MM.1S (cell line): ENCODE results near the gene KIF24.

ENCODE experiments used
- DNase-seq: peaks from one replicate; pipeline ENCODE4 v3.0.0-alpha.2; 2015
- H2AFZ ChIP-seq: fragments of 300-600 bp; sonication (generic); 2 replicates; pipeline ENCODE4 v1.6.0; 2016; ENCODE audit warnings: antibody characterized with exemption, low read length
- H3F3A ChIP-seq: fragments of 300-600 bp; sonication (generic); 2 replicates; pipeline ENCODE4 v1.6.1; 2016; ENCODE audit warnings: mild to moderate bottlenecking, antibody characterized with exemption, low read length, moderate library complexity, mixed read lengths; ENCODE audit not compliant: insufficient read depth
- H3K27ac ChIP-seq: fragments of 300-600 bp; sonication (generic); 2 replicates; pipeline ENCODE4 v1.5.1; 2016; ENCODE audit warnings: mild to moderate bottlenecking, low read length
- H3K27me3 ChIP-seq: fragments of 300-600 bp; sonication (generic); replicated peaks from 2 replicates; pipeline ENCODE4 v1.6.0; 2016; ENCODE audit warnings: low read length; ENCODE audit not compliant: insufficient read depth
- H3K36me3 ChIP-seq: fragments of 300-600 bp; sonication (generic); replicated peaks from 2 replicates; pipeline ENCODE4 v1.6.1; 2016; ENCODE audit warnings: mild to moderate bottlenecking, low read length, mixed read lengths; ENCODE audit not compliant: insufficient read depth
- H3K4me1 ChIP-seq: fragments of 300-600 bp; sonication (generic); 2 replicates; pipeline ENCODE4 v1.6.1; 2016; ENCODE audit warnings: low read length, mixed read lengths
- H3K4me2 ChIP-seq: fragments of 300-600 bp; sonication (generic); 2 replicates; pipeline ENCODE4 v1.6.0; 2016; ENCODE audit warnings: low read depth, low read length
- H3K4me3 ChIP-seq: fragments of 300-600 bp; sonication (generic); 2 replicates; pipeline ENCODE4 v1.5.1; 2016; ENCODE audit warnings: low read length, mixed read lengths
- H3K79me2 ChIP-seq: fragments of 300-600 bp; sonication (generic); 2 replicates; pipeline ENCODE4 v1.6.1; 2016; ENCODE audit warnings: mixed run types, low read length, mixed read lengths
- H3K9ac ChIP-seq: fragments of 300-600 bp; sonication (generic); 2 replicates; pipeline ENCODE4 v1.6.1; 2016; ENCODE audit warnings: low read length, mixed read lengths
- H3K9me2 ChIP-seq: fragments of 300-600 bp; sonication (generic); replicated peaks from 2 replicates; pipeline ENCODE4 v1.6.1; 2016; ENCODE audit warnings: mild to moderate bottlenecking, low read length, mixed read lengths; ENCODE audit not compliant: insufficient read depth
- H3K9me3 ChIP-seq: fragments of 300-600 bp; sonication (generic); replicated peaks from 2 replicates; pipeline ENCODE4 v1.6.1; 2016; ENCODE audit warnings: mild to moderate bottlenecking, low read length, mixed read lengths; ENCODE audit not compliant: insufficient read depth
- H4K20me1 ChIP-seq: fragments of 300-600 bp; sonication (generic); 2 replicates; pipeline ENCODE4 v1.6.1; 2016; ENCODE audit warnings: mild to moderate bottlenecking, low read length, moderate library complexity, mixed read lengths; ENCODE audit not compliant: insufficient read depth
- EZH2 ChIP-seq: fragments of 300-600 bp; sonication (generic); optimal IDR thresholded peaks from 2 replicates; pipeline ENCODE3; 2017; ENCODE audit warnings: low read depth, mild to moderate bottlenecking, antibody characterized with exemption, low read length, mixed read lengths
- EZH2phosphoT487 ChIP-seq: fragments of 300-600 bp; sonication (generic); IDR thresholded peaks from 2 replicates; pipeline ENCODE4 v1.6.1; 2018; ENCODE audit warnings: antibody characterized with exemption, low read length
- TF ChIP-seq, protein P1 (sequence below): fragments of 300-600 bp; sonication (generic); IDR thresholded peaks from 2 replicates; pipeline ENCODE4 v1.5.1; 2016; ENCODE audit warnings: antibody characterized with exemption, low read length, mixed read lengths

The KIF24 gene

DNA sequence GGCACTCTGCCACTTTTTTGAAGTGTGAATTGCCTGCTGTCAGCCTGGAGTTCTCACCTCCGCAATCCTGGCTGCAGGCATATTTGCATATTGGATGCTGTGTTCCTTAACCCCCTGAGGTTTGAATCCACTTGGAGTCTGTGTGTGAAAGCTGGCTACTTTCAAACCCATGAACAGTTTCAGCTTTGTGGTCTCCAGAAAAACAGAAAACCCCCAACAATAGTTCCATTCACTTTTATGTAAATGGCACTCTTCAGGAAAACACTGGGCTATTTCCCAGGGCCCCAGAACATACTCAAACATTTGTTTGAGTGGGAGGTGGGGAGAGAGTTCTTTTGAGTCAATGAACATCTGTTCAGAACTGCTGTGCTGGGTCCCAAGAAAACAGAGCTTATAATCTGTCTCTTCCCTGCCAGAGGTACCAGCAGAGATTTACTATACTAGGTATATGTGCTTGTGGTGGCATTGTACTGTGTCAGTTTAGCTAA, 5.3 kb upstream of the KIF24 start:
- Histone ChIP-seq H3K4me2 (no peak overlapping the region), H3K27ac (no peak overlapping the region), H3K4me1 (no peaks in the 10 kb centered on the region), H3K9me3 (no peaks in the 10 kb centered on the region), H3K9ac (no peak overlapping the region), H3K27me3 (no peaks in the 10 kb centered on the region), H3K4me3 (no peak overlapping the region), H3K36me3 (no peaks in the 10 kb centered on the region), H3K79me2 (peaks cover 60% of the 10 kb centered on the region), H3F3A (peaks cover 4% of the 10 kb centered on the region; the same call in 1 of the 2 replicates), H4K20me1 (no peaks in the 10 kb centered on the region), H3K9me2 (no peaks in the 10 kb centered on the region), H2AFZ (no peak overlapping the region)
- DNase-seq = no peak
- TF ChIP-seq EZH2phosphoT487 (no peak), EZH2 (no peak)
- TF ChIP-seq, protein P1, sequence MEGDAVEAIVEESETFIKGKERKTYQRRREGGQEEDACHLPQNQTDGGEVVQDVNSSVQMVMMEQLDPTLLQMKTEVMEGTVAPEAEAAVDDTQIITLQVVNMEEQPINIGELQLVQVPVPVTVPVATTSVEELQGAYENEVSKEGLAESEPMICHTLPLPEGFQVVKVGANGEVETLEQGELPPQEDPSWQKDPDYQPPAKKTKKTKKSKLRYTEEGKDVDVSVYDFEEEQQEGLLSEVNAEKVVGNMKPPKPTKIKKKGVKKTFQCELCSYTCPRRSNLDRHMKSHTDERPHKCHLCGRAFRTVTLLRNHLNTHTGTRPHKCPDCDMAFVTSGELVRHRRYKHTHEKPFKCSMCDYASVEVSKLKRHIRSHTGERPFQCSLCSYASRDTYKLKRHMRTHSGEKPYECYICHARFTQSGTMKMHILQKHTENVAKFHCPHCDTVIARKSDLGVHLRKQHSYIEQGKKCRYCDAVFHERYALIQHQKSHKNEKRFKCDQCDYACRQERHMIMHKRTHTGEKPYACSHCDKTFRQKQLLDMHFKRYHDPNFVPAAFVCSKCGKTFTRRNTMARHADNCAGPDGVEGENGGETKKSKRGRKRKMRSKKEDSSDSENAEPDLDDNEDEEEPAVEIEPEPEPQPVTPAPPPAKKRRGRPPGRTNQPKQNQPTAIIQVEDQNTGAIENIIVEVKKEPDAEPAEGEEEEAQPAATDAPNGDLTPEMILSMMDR = no peak

DNA sequence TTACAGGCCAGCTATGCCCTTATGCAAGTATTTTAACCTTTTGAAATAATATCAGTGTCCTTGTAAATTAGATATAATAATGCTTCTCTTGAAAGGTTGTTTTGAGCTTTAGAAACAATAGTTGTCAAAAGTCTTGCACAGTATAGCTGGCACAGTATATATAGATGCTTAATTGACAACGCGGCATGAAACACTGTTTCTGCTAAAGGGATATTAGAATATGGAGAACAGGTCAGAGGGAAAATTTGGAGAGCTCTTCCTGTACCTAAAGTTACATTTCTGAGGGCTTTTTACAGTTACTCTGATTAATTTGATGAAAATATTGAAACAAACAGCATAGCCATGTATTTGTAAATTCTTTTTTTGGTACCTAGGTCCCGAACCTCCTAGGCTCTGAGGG, 4.8 kb upstream of the KIF24 start:
- DNase-seq = no peak
- Histone ChIP-seq H3K27me3 (no peaks in the 10 kb centered on the region), H3K79me2 (peaks cover 60% of the 10 kb centered on the region), H3K4me3 (no peak overlapping the region), H3K36me3 (no peaks in the 10 kb centered on the region), H3K9me2 (no peaks in the 10 kb centered on the region), H2AFZ (no peak overlapping the region), H3K4me2 (no peak overlapping the region), H3K9ac (no peak overlapping the region), H4K20me1 (no peaks in the 10 kb centered on the region), H3K9me3 (no peaks in the 10 kb centered on the region), H3K4me1 (no peaks in the 10 kb centered on the region), H3F3A (peaks cover 5% of the 10 kb centered on the region; the same call in 1 of the 2 replicates), H3K27ac (no peak overlapping the region)
- no peak for TF ChIP-seq EZH2phosphoT487
- TF ChIP-seq, protein P1 = no peak
- TF ChIP-seq EZH2 = no peak

DNA sequence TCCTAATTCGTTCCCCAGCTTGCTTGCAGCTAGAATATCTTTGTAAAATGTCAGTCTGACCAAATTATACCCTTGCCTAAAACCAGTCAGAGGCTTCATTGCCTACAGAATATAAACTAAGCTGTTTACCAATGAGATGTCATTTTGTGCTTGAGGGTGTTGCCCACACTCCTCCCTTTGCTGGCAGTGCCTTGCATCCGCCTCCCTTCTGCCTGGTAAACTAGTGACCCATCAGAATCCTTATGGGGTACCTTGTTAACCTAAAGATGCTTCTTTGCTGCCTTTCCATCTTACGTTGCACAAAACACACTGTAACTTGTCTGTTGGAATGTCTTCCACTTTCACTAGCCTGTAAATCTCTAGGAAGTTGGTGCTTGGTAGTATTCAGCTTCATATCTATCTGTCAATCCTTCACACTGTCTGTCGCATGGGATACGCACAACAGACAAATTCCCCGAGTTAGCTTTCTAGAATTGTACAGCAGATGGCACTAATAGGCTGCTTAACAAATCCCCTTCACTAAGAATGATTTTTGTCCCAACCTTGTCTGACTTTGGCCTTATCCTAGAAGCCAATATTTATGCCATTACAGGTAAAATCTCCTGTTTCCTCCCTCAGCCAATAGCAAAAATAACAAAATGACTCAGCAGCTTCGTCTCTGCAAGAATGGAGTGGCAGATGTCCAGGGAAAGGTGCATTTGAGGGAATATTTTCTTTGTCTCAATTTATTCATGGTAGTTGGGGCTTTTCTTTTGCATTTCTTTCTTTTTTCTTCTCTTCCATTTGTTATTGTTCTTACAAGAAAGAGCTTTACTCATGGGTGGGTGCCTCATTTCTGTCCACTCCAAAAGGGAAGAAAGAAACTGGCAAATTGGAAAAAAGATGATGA, 3.3 kb upstream of the KIF24 start:
- H3K4me2 ChIP-seq = no peak overlapping the region
- TF ChIP-seq EZH2phosphoT487 (no peak), EZH2 (no peak)
- TF ChIP-seq, protein P1 = peak; percentile 33
- no peaks in the 10 kb centered on the region for H3K9me2 ChIP-seq
- no peaks in the 10 kb centered on the region for H3K27me3 ChIP-seq
- H3F3A ChIP-seq = peaks cover 8% of the 10 kb centered on the region
- H2AFZ ChIP-seq = no peak overlapping the region
- H3K27ac ChIP-seq = no peak overlapping the region
- no peak overlapping the region for H3K4me3 ChIP-seq
- H3K4me1 ChIP-seq = no peaks in the 10 kb centered on the region
- H4K20me1 ChIP-seq = no peaks in the 10 kb centered on the region
- H3K9me3 ChIP-seq = no peaks in the 10 kb centered on the region
- H3K36me3 ChIP-seq = no peaks in the 10 kb centered on the region
- H3K9ac ChIP-seq = no peak overlapping the region
- DNase-seq = peak; percentile 30
- H3K79me2 ChIP-seq = peaks cover 69% of the 10 kb centered on the region
